ENCODE results near the gene C7orf57. TPM values are rescaled to one million over a fixed set of nuclear protein-coding genes. Genes with fewer than 3 reads are reported as not detected.

Gene C7orf57
- total RNA-seq, 1 donor from 2014 or later: not detected

- CTCF ChIA-PET: no interaction called here
These were observed 23.4 kb upstream of the C7orf57 start for GRCh38 chr7:48011951-48012350.

GRCh38 chr7:48016641-48017040, 18.7 kb upstream of the C7orf57 start:
- H3K4me3 Mint-ChIP-seq: no peak overlapping the region
- peaks cover 3% of the 10 kb centered on the region for H3K4me1 Mint-ChIP-seq
- ChIA-PET POLR2A (no interaction called here), CTCF (no interaction called here)
- intact Hi-C loops (cut with micrococcal nuclease): no loop called here
- H3K27me3 Mint-ChIP-seq: peaks cover 37% of the 10 kb centered on the region
- ATAC-seq (ENCODE audit: low read depth) (no peak), DNase-seq (no peak)
- TF ChIP-seq CTCF (IDR thresholded peaks at IDR 0.05): no peak
- H3K27ac Mint-ChIP-seq: no peak overlapping the region
- H3K9me3 Mint-ChIP-seq: peaks cover 16% of the 10 kb centered on the region
- no peaks in the 10 kb centered on the region for H3K36me3 Mint-ChIP-seq (ENCODE audit: low read depth)

More at GRCh38 chr7:48011951-48012350, 23.4 kb upstream of the C7orf57 start:
- TF ChIP-seq CTCF (IDR thresholded peaks at IDR 0.05): no peak
- peaks cover 11% of the 10 kb centered on the region for H3K27me3 Mint-ChIP-seq
- H3K36me3 Mint-ChIP-seq (ENCODE audit: low read depth): no peaks in the 10 kb centered on the region
- ATAC-seq (ENCODE audit: low read depth) (no peak), DNase-seq (no peak)
- POLR2A ChIA-PET: interaction anchor here (1.3 kb wide), 1 partner anchor 11 kb away, joined by 3 read pairs; no protein-coding TSS in a partner anchor
- no peak overlapping the region for H3K27ac Mint-ChIP-seq
- H3K4me3 Mint-ChIP-seq: no peak overlapping the region
- intact Hi-C loops (cut with micrococcal nuclease): no loop called here
- peaks cover 9% of the 10 kb centered on the region for H3K4me1 Mint-ChIP-seq
- peaks cover 2% of the 10 kb centered on the region for H3K9me3 Mint-ChIP-seq

GRCh38 chr7:48017674-48018073, 17.7 kb upstream of the C7orf57 start:
- intact Hi-C loops (cut with micrococcal nuclease): no loop called here
- H3K27me3 Mint-ChIP-seq: peaks cover 37% of the 10 kb centered on the region
- no peak for DNase-seq
- H3K4me1 Mint-ChIP-seq: no peaks in the 10 kb centered on the region
- H3K4me3 Mint-ChIP-seq: no peak overlapping the region
- CTCF ChIA-PET: no interaction called here
- ATAC-seq (ENCODE audit: low read depth): no peak
- no peak overlapping the region for H3K27ac Mint-ChIP-seq
- H3K36me3 Mint-ChIP-seq (ENCODE audit: low read depth): no peaks in the 10 kb centered on the region
- peaks cover 17% of the 10 kb centered on the region for H3K9me3 Mint-ChIP-seq
- TF ChIP-seq CTCF (IDR thresholded peaks at IDR 0.05): no peak
- POLR2A ChIA-PET: no interaction called here

- no peak for DNase-seq
- no peak overlapping the region for H3K27ac Mint-ChIP-seq
- POLR2A ChIA-PET: no interaction called here
- peaks cover 21% of the 10 kb centered on the region for H3K9me3 Mint-ChIP-seq
- TF ChIP-seq CTCF (IDR thresholded peaks at IDR 0.05): no peak
- no peak overlapping the region for H3K4me3 Mint-ChIP-seq
- CTCF ChIA-PET: no interaction called here
- no peak for ATAC-seq (ENCODE audit: low read depth)
- no peaks in the 10 kb centered on the region for H3K4me1 Mint-ChIP-seq
- H3K36me3 Mint-ChIP-seq (ENCODE audit: low read depth): no peaks in the 10 kb centered on the region
- intact Hi-C loops (cut with micrococcal nuclease): no loop called here
- peaks cover 32% of the 10 kb centered on the region for H3K27me3 Mint-ChIP-seq
These were observed 9.7 kb upstream of the C7orf57 start for GRCh38 chr7:48025624-48026023.

GRCh38 chr7:48028938-48029337, 6.4 kb upstream of the C7orf57 start, which contains the start of gene SUN3:
Gene SUN3 (minus strand): TSS chr7:48029107. CDS start chr7:48028938, 169 bp downstream.
- no peak for DNase-seq
- Mint-ChIP-seq H3K27me3 (peaks cover 39% of the 10 kb centered on the region), H3K4me1 (no peaks in the 10 kb centered on the region), H3K4me3 (no peak within 1 kb of the TSS), H3K27ac (no peak within 1 kb of the TSS), H3K36me3 (ENCODE audit: low read depth) (no peaks in the 10 kb centered on the region), H3K9me3 (peaks cover 6% of the 10 kb centered on the region)
- ChIA-PET CTCF (no interaction called here), POLR2A (no interaction called here)
- ATAC-seq (ENCODE audit: low read depth): no peak
- no peak for TF ChIP-seq CTCF (IDR thresholded peaks at IDR 0.05)
- intact Hi-C loops (cut with micrococcal nuclease): no loop called here

Measured in activated B cell treated with CpG ODN at 0.5 μM for 24 hours (primary cell).